Cardiac fibroblast (primary cell): Measurements from ENCODE around the gene RERE.
A peak's percentile ranks its signal among the peaks of the same experiment; 100 is the strongest.

Experiments
- DNase-seq, 2 donors: peaks; one replicate each; pipeline versions ENCODE4 v3.0.0 to v3.0.0-alpha.2; 2010; ENCODE audit warnings: low read depth in 2 of 2
- H3K4me3 ChIP-seq, 2 donors: replicated peaks in 1 of 2; 1 replicate in 1 of 2; 2 replicates in 1 of 2; pipeline ENCODE4 v1.5.1; 2011; ENCODE audit warnings: low read depth in 2 of 2, low read length in 2 of 2, mild to moderate bottlenecking in 2 of 2, moderate library complexity in 1 of 2
- CTCF ChIP-seq: IDR thresholded peaks from one replicate; pipeline ENCODE4 v1.5.1; 2011; ENCODE audit warnings: low read depth, mild to moderate bottlenecking, low read length, inconsistent platforms

RERE gene

GRCh38 chr1:8800416-8800815 is 17.0 kb downstream of the RERE start:
- no peak for DNase-seq
- H3K4me3 ChIP-seq: no peak overlapping the region
- no peak for TF ChIP-seq CTCF

DNA sequence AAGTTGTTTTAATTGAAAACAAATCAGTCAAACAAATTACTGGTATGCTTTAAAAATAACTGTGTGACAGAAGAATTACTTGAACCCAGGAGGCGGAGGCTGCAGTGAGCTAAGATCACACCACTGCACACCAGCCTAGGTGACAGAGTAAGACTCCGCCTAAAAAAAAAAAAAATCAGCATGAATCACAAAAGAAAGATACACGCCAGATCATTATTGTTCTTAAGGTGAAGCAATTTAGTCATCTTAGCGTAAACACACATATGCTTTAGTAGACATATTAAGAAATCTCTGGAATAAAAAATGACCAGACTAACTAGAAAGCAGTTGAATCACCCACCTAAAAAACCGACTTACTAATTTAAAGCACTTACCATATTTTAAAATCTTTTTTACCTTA is 20.2 kb downstream of the RERE start:
- no peak overlapping the region for H3K4me3 ChIP-seq
- peak; percentile 11 to 83 for DNase-seq
- TF ChIP-seq CTCF: no peak

- no peak for TF ChIP-seq CTCF
- H3K4me3 ChIP-seq: no peak overlapping the region
- DNase-seq: no peak
These were observed 20.6 kb downstream of the RERE start for GRCh38 chr1:8796812-8797211.

DNA sequence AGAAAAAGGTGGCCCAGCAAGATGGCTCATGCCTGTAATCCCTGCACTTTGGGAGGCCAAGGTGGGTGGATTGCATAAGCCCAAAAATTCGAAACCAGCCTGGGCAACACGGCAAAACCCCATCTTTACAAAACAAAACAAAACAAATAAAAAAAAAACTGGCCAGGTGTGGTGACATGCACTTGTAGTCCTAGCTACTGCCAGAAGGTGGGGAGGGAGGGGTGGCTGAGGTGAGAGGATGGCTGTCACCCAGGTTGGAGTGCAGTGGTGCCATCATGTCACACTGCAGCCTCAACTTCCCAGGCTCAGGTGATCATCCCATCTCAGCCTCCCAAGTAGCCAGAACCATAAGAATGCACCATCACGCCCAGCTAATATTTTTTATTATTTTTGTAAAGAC is 22.8 kb downstream of the RERE start:
- H3K4me3 ChIP-seq: no peak overlapping the region
- no peak for TF ChIP-seq CTCF
- no peak for DNase-seq

GRCh38 chr1:8791819-8792218 is 25.6 kb downstream of the RERE start:
- H3K4me3 ChIP-seq: no peak overlapping the region
- DNase-seq: no peak
- TF ChIP-seq CTCF: no peak

DNA sequence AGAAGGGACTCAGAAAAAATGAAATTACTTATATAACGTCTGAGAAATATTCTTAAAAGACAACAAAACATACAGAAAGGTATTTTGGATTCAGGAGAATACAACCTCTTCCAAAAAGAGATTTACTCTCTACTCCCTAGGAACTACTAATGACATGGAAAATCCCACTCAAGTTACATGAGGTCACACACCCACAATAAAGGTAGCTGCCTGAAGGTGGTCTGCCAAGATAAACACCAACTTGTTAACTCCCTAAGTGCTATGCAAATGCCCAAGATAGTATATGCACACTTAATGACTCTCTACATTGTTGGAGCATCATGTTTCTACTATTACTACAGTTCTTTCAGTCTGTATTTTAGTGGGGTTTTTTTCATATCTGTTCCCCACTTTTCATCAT is 26.5 kb downstream of the RERE start:
- no peak for TF ChIP-seq CTCF
- DNase-seq: no peak
- H3K4me3 ChIP-seq: no peak overlapping the region

- H3K4me3 ChIP-seq: no peak overlapping the region
- no peak for DNase-seq
- TF ChIP-seq CTCF: no peak
These were observed 27.0 kb downstream of the RERE start for GRCh38 chr1:8790478-8790877.
